Neural cell (in vitro differentiated cells): ENCODE data around the gene PAPLN. TPM values are rescaled to one million over a fixed set of nuclear protein-coding genes. Genes with fewer than 3 reads are reported as not detected.

ENCODE experiments used
- H2AFZ ChIP-seq: fragments of 200-600, 300-800 bp; sonication (generic), shearing (Covaris generic); 2 replicates; pipeline ENCODE4 v1.6.0; 2014; ENCODE audit warnings: low read depth, mild to moderate bottlenecking, antibody characterized with exemption, low read length, moderate library complexity
- H3F3A ChIP-seq: fragments of 200-600 bp; shearing (Covaris generic); 2 replicates; pipeline ENCODE4 v1.6.1; 2016; ENCODE audit warnings: mild to moderate bottlenecking, moderate library complexity, mixed read lengths, antibody characterized with exemption, low read length; ENCODE audit not compliant: insufficient read depth, poor library complexity, severe bottlenecking
- H3K27ac ChIP-seq: fragments of 200-600, 300-800 bp; sonication (generic), shearing (Covaris generic); 2 replicates; pipeline ENCODE4 v1.5.1; 2014; ENCODE audit warnings: mild to moderate bottlenecking, low read length, moderate library complexity
- H3K27me3 ChIP-seq: fragments of 300-800, 200-600 bp; sonication (generic), shearing (Covaris generic); 2 replicates; pipeline ENCODE4 v1.6.0; 2014; ENCODE audit warnings: mild to moderate bottlenecking, low read depth, low read length, moderate library complexity; ENCODE audit not compliant: insufficient read depth
- H3K36me3 ChIP-seq: fragments of 300-800, 200-600 bp; sonication (generic), shearing (Covaris generic); 2 replicates; pipeline ENCODE4 v1.5.1; 2014; ENCODE audit warnings: mild to moderate bottlenecking, antibody characterized with exemption, low read length, moderate library complexity; ENCODE audit not compliant: insufficient read depth
- H3K4me2 ChIP-seq: fragments of 300-800, 200-600 bp; sonication (generic), shearing (Covaris generic); 2 replicates; pipeline ENCODE4 v1.6.0; 2014; ENCODE audit warnings: mild to moderate bottlenecking, low read length
- H3K4me3 ChIP-seq: fragments of 300-800, 200-600 bp; sonication (generic), shearing (Covaris generic); 2 replicates; pipeline ENCODE4 v1.5.1; 2014; ENCODE audit warnings: mild to moderate bottlenecking, low read length, moderate library complexity
- H3K79me2 ChIP-seq: fragments of 200-600 bp; shearing (Covaris generic); replicated peaks from 2 replicates; pipeline ENCODE4 v1.6.0; 2014; ENCODE audit warnings: mild to moderate bottlenecking, low read length, moderate library complexity; ENCODE audit not compliant: insufficient read depth
- H3K9ac ChIP-seq: fragments of 300-800, 200-600 bp; sonication (generic), shearing (Covaris generic); 2 replicates; pipeline ENCODE4 v1.6.1; 2016; ENCODE audit warnings: mild to moderate bottlenecking, low read length, mixed read lengths
- H3K9me2 ChIP-seq: fragments of 200-600 bp; shearing (Covaris generic); 2 replicates; pipeline ENCODE4 v1.6.1; 2016; ENCODE audit warnings: mild to moderate bottlenecking, low read length, mixed read lengths; ENCODE audit not compliant: insufficient read depth
- H3K9me3 ChIP-seq: fragments of 200-600, 300-800 bp; sonication (generic), shearing (Covaris generic); 2 replicates; pipeline ENCODE4 v1.6.1; 2016; ENCODE audit warnings: mild to moderate bottlenecking, mixed run types, low read length, moderate library complexity, mixed read lengths
- H4K20me1 ChIP-seq: fragments of 200-600 bp; shearing (Covaris generic); 2 replicates; pipeline ENCODE4 v1.6.1; 2016; ENCODE audit warnings: mild to moderate bottlenecking, mixed run types; ENCODE audit not compliant: insufficient read depth
- CTCF ChIP-seq: fragments of 450-650 bp; IDR thresholded peaks from 2 replicates; pipeline ENCODE4 v1.5.1; 2014; ENCODE audit warnings: antibody characterized with exemption, mild to moderate bottlenecking, moderate library complexity; ENCODE audit not compliant: poor library complexity, severe bottlenecking
- EP300 ChIP-seq: fragments of 450-650 bp; conservative IDR thresholded peaks from 2 replicates; pipeline ENCODE4 v1.6.1; 2014; ENCODE audit warnings: antibody characterized with exemption, mild to moderate bottlenecking, moderate library complexity; ENCODE audit not compliant: poor library complexity, severe bottlenecking
- EZH2 ChIP-seq: fragments of 200-600, 300-800 bp; shearing (Covaris generic), sonication (generic); IDR thresholded peaks from 2 replicates; pipeline ENCODE4 v1.6.1; 2014; ENCODE audit warnings: antibody characterized with exemption, low read length, borderline replicate concordance, mild to moderate bottlenecking; ENCODE audit not compliant: insufficient read depth, poor library complexity, severe bottlenecking
- MXI1 ChIP-seq: fragments of 450-650 bp; conservative IDR thresholded peaks from 2 replicates; pipeline ENCODE4 v1.6.1; 2014; ENCODE audit warnings: antibody characterized with exemption, mild to moderate bottlenecking; ENCODE audit not compliant: poor library complexity, severe bottlenecking
- POLR2AphosphoS5 ChIP-seq: IDR thresholded peaks from 2 replicates; pipeline ENCODE4 v1.6.1; 2012
- RAD21 ChIP-seq: fragments of 450-650 bp; conservative IDR thresholded peaks from 2 replicates; pipeline ENCODE4 v1.6.1; 2014; ENCODE audit warnings: antibody characterized with exemption, mild to moderate bottlenecking, moderate library complexity
- REST ChIP-seq: IDR thresholded peaks from 2 replicates; pipeline ENCODE4 v1.6.1; 2012; ENCODE audit warnings: borderline replicate concordance
- SMC3 ChIP-seq: fragments of 450-650 bp; conservative IDR thresholded peaks from 2 replicates; pipeline ENCODE4 v1.6.1; 2014; ENCODE audit warnings: antibody characterized with exemption, mild to moderate bottlenecking, moderate library complexity; ENCODE audit not compliant: poor library complexity
- TAF1 ChIP-seq: IDR thresholded peaks from 2 replicates; pipeline ENCODE4 v1.6.1; 2012; ENCODE audit warnings: low read depth
- polyA plus RNA-seq: library from polyadenylated mRNA; depleted of rRNA; stranded (reverse); fragments of >200 nt; gene quantifications from 2 replicates; pipeline ENCODE4 v1.2.3, GENCODE V29; 2014

PAPLN gene
- polyA plus RNA-seq, 1 donor from 2014 or later = 0.14 TPM

GRCh38 chr14:73312687-73313086, 75.4 kb downstream of the PAPLN start:
- Histone ChIP-seq H3K36me3 (no peaks in the 10 kb centered on the region), H3K4me2 (no peak overlapping the region), H3K79me2 (no peaks in the 10 kb centered on the region), H3K9me3 (no peaks in the 10 kb centered on the region), H2AFZ (no peak overlapping the region), H3K4me3 (no peak overlapping the region), H3K9me2 (no peaks in the 10 kb centered on the region), H3K27me3 (no peaks in the 10 kb centered on the region), H3F3A (no peaks in the 10 kb centered on the region), H4K20me1 (no peaks in the 10 kb centered on the region), H3K9ac (no peak overlapping the region), H3K27ac (no peak overlapping the region)
- TF ChIP-seq EP300 (no peak), POLR2AphosphoS5 (no peak), RAD21 (no peak), MXI1 (no peak), SMC3 (no peak), REST (no peak), TAF1 (no peak), EZH2 (no peak), CTCF (no peak)

- H3K27me3 ChIP-seq = no peaks in the 10 kb centered on the region
- no peak overlapping the region for H2AFZ ChIP-seq
- H3K4me3 ChIP-seq = no peak overlapping the region
- no peak overlapping the region for H3K27ac ChIP-seq
- no peaks in the 10 kb centered on the region for H3K9me3 ChIP-seq
- no peak overlapping the region for H3K4me2 ChIP-seq
- no peaks in the 10 kb centered on the region for H3K79me2 ChIP-seq
- no peaks in the 10 kb centered on the region for H3F3A ChIP-seq
- H4K20me1 ChIP-seq = no peaks in the 10 kb centered on the region
- TF ChIP-seq TAF1 = no peak
- TF ChIP-seq EZH2 = no peak
- TF ChIP-seq EP300 = no peak
- no peak for TF ChIP-seq RAD21
- TF ChIP-seq REST = no peak
- no peak for TF ChIP-seq CTCF
- no peak for TF ChIP-seq SMC3
- TF ChIP-seq MXI1 = no peak
- TF ChIP-seq POLR2AphosphoS5 = no peak
- H3K36me3 ChIP-seq = no peaks in the 10 kb centered on the region
- H3K9ac ChIP-seq = no peak overlapping the region
- no peaks in the 10 kb centered on the region for H3K9me2 ChIP-seq
Observed at GRCh38 chr14:73313151-73313550, 75.8 kb downstream of the PAPLN start.
